NT2/D1 (cell line): ENCODE results near the gene PARS2.

Source experiments
- SUZ12 ChIP-seq: IDR thresholded peaks from 2 replicates; pipeline ENCODE4 v1.6.1; 2011; ENCODE audit not compliant: insufficient read length, insufficient read depth; ENCODE audit errors: extremely low read depth
- YY1 ChIP-seq: IDR thresholded peaks from 2 replicates; pipeline ENCODE4 v1.6.1; 2011; ENCODE audit not compliant: insufficient read length, insufficient read depth
- ZNF274 ChIP-seq: IDR thresholded peaks from 2 replicates; pipeline ENCODE4 v1.6.1; 2011; ENCODE audit warnings: mild to moderate bottlenecking, low read depth, low read length

- TF ChIP-seq ZNF274 (no peak), YY1 (no peak), SUZ12 (no peak)
Measured at GRCh38 chr1:54736685-54737084, 27.6 kb downstream of the PARS2 start.
